ENCODE measurements around the gene CA6.

GRCh38 chr1:9004700-9005394 is 59.2 kb downstream of the CA6 start:
- TF ChIP-seq POLR2A (IDR thresholded peaks at IDR 0.05) (no peak), CTCF (IDR thresholded peaks at IDR 0.05) (peak; percentile 51 to 87 (median 55))

Data from breast epithelium (tissue), 3 donors.